HEK293 (cell line): ENCODE measurements around the gene SEC63.
A peak's percentile ranks its signal among the peaks of the same experiment; 100 is the strongest.
"Not testable (repeated sequence)": the region's sequence is repeated elsewhere in the genome, so short reads cannot be mapped to it uniquely, and the experiment has no call there.

ENCODE experiments used
- CTCF ChIA-PET: fragments of 350-600 bp; formaldehyde crosslinking; extraction: SDS; loops from one replicate; lab custom pipeline; 2021; ENCODE audit warnings: antibody characterized with exemption; lab: Yijun Ruan, JAX
- POLR2A ChIA-PET: fragments of 300-600 bp; formaldehyde crosslinking; extraction: SDS; loops from one replicate; lab custom pipeline; 2020; ENCODE audit warnings: antibody characterized with exemption, inconsistent platforms; lab: Yijun Ruan, JAX
- H3K27ac ChIP-seq: fragments of 200-500 bp; sonication (Bioruptor generic); 2 replicates; pipeline ENCODE4 v1.5.1; 2014; ENCODE audit warnings: low read depth, low read length, control low read depth, inconsistent platforms; ENCODE audit errors: extremely low read depth
- H3K36me3 ChIP-seq, 2 experiments: fragments of 200-500 bp in 1 of 2; sonication (Bioruptor generic) in 1 of 2; 1 replicate in 1 of 2; 2 replicates in 1 of 2; pipeline ENCODE4 v1.5.1; 2014 to 2017; ENCODE audit warnings: inconsistent platforms in 2 of 2, low read length in 2 of 2; ENCODE audit not compliant: control insufficient read depth in 2 of 2, insufficient read depth in 1 of 2
- H3K4me1 ChIP-seq: fragments of 200-500 bp; sonication (Bioruptor generic); 2 replicates; pipeline ENCODE4 v1.5.1; 2014; ENCODE audit warnings: mild to moderate bottlenecking, low read length, inconsistent platforms; ENCODE audit not compliant: control insufficient read depth, insufficient read depth
- H3K4me3 ChIP-seq: 2 replicates; pipeline ENCODE4 v1.5.1; 2011; ENCODE audit warnings: low read depth, mild to moderate bottlenecking, control low read depth, low read length, moderate library complexity
- H3K9me3 ChIP-seq: fragments of 200-500 bp; sonication (Bioruptor generic); 2 replicates; pipeline ENCODE4 v1.5.1; 2014; ENCODE audit warnings: low read depth, low read length, inconsistent platforms; ENCODE audit not compliant: control insufficient read depth, insufficient read depth
- IKZF3 ChIP-seq: fragments of 450-650 bp; IDR thresholded peaks from 2 replicates; pipeline ENCODE4 v1.5.0; 2018; ENCODE audit warnings: missing biosample characterization, mild to moderate bottlenecking, missing genetic modification characterization, moderate library complexity
- INSM2 ChIP-seq: fragments of 450-650 bp; formaldehyde crosslinking; IDR thresholded peaks from 2 replicates; pipeline ENCODE4 v1.5.1; 2016; ENCODE audit warnings: missing biosample characterization, missing genetic modification characterization
- PRDM1 ChIP-seq: fragments of 450-650 bp; formaldehyde crosslinking; IDR thresholded peaks from 2 replicates; pipeline ENCODE4; 2016; ENCODE audit warnings: missing biosample characterization, missing genetic modification characterization
- PRDM10 ChIP-seq: fragments of 450-650 bp; formaldehyde crosslinking; IDR thresholded peaks from 2 replicates; pipeline ENCODE4 v1.5.1; 2016; ENCODE audit warnings: missing biosample characterization, missing genetic modification characterization
- SETDB1 ChIP-seq: IDR thresholded peaks from one replicate; pipeline ENCODE4 v1.6.1; 2017; ENCODE audit warnings: mild to moderate bottlenecking, low read length, moderate library complexity, mixed read lengths; ENCODE audit not compliant: insufficient read length
- TRIM28 ChIP-seq: IDR thresholded peaks from 2 replicates; pipeline ENCODE4 v1.6.1; 2011; ENCODE audit warnings: low read length, control low read depth, borderline replicate concordance
- ZBTB20 ChIP-seq: fragments of 450-650 bp; formaldehyde crosslinking; IDR thresholded peaks from 2 replicates; pipeline ENCODE4 v1.5.1; 2016; ENCODE audit warnings: missing biosample characterization, missing genetic modification characterization
- ZFP3 ChIP-seq: fragments of 450-650 bp; formaldehyde crosslinking; IDR thresholded peaks from 2 replicates; pipeline ENCODE4 v1.5.1; 2016; ENCODE audit warnings: low read depth, missing biosample characterization, missing genetic modification characterization
- ZNF174 ChIP-seq: fragments of 450-650 bp; formaldehyde crosslinking; IDR thresholded peaks from 2 replicates; pipeline ENCODE4 v1.5.0; 2017; ENCODE audit warnings: missing biosample characterization, mild to moderate bottlenecking, missing genetic modification characterization
- ZNF184 ChIP-seq: fragments of 450-650 bp; IDR thresholded peaks from 2 replicates; pipeline ENCODE4 v1.5.1; 2018; ENCODE audit warnings: missing biosample characterization, mild to moderate bottlenecking, missing genetic modification characterization
- ZNF266 ChIP-seq: fragments of 450-650 bp; formaldehyde crosslinking; IDR thresholded peaks from 2 replicates; pipeline ENCODE4 v1.5.1; 2016; ENCODE audit warnings: missing biosample characterization, missing genetic modification characterization, low read depth
- ZNF324 ChIP-seq: fragments of 450-650 bp; formaldehyde crosslinking; IDR thresholded peaks from 2 replicates; pipeline ENCODE4 v1.5.1; 2016; ENCODE audit warnings: missing biosample characterization, missing genetic modification characterization
- ZNF514 ChIP-seq: fragments of 450-650 bp; formaldehyde crosslinking; IDR thresholded peaks from 2 replicates; pipeline ENCODE4 v1.5.1; 2016; ENCODE audit warnings: missing biosample characterization, missing genetic modification characterization
- ZSCAN30 ChIP-seq: fragments of 450-650 bp; IDR thresholded peaks from 2 replicates; pipeline ENCODE4 v1.5.1; 2018; ENCODE audit warnings: missing biosample characterization, mild to moderate bottlenecking, missing genetic modification characterization, moderate library complexity
- ZSCAN4 ChIP-seq: fragments of 450-650 bp; formaldehyde crosslinking; IDR thresholded peaks from 2 replicates; pipeline ENCODE4 v1.5.1; 2017; ENCODE audit warnings: missing biosample characterization, missing genetic modification characterization

Gene SEC63

GRCh38 chr6:108001696-108002231 is 43.8 kb upstream of the SEC63 start (continued):
- TF ChIP-seq SETDB1 (no peak), PRDM10 (tag by site-specific recombination) (no peak), ZNF266 (no peak)

- TF ChIP-seq ZFP3 (tag by site-specific recombination), result peak; percentile 73
- TF ChIP-seq, all 188 proteins: peak for 1; not testable (repeated sequence) for 187
- CTCF ChIA-PET, result interaction anchor here (0.7 kb wide), 1 partner anchor 112 kb away, joined by 3 read pairs; no protein-coding TSS in a partner anchor
- H3K4me3 ChIP-seq, H3K4me1 ChIP-seq, H3K27ac ChIP-seq, H3K36me3 ChIP-seq, POLR2A ChIA-PET, H3K9me3 ChIP-seq: not testable (repeated sequence)
These were observed 42.3 kb upstream of the SEC63 start for GRCh38 chr6:108000259-108000658.

GRCh38 chr6:107999341-107999740 is 41.3 kb upstream of the SEC63 start:
- ChIA-PET CTCF (no interaction called here), POLR2A (no interaction called here)
- Histone ChIP-seq H3K4me1 (no peaks in the 10 kb centered on the region), H3K27ac (no peak overlapping the region), H3K9me3 (no peaks in the 10 kb centered on the region), H3K4me3 (no peak overlapping the region), H3K36me3 (no peaks in the 10 kb centered on the region)
- TF ChIP-seq IKZF3 (no peak), ZNF174 (tag by site-specific recombination) (no peak), ZNF324 (tag by site-specific recombination) (no peak)

GRCh38 chr6:107991772-107992550 is 34.0 kb upstream of the SEC63 start:
- H3K27ac ChIP-seq, result no peak overlapping the region
- ChIA-PET CTCF (interaction anchor here (0.5 to 4.0 kb wide), 7 partner anchors 9 to 1081 kb away, joined by 3 to 34 read pairs (median 4); no protein-coding TSS in a partner anchor), POLR2A (interaction anchor here (0.6 kb wide), 1 partner anchor 1455 kb away, joined by 4 read pairs; no protein-coding TSS in a partner anchor)
- TF ChIP-seq ZBTB20 (tag by site-specific recombination) (no peak), ZSCAN4 (tag by site-specific recombination) (no peak), ZNF184 (tag by site-specific recombination) (no peak), INSM2 (no peak), ZNF266 (no peak), PRDM1 (tag by site-specific recombination) (no peak), TRIM28 (peak; percentile 76; the same call in 1 of the 2 replicates), ZNF514 (no peak), ZSCAN30 (tag by site-specific recombination) (no peak), PRDM10 (tag by site-specific recombination) (peak; percentile 31; the same call in 1 of the 2 replicates)
- no peaks in the 10 kb centered on the region for H3K4me1 ChIP-seq
- no peaks in the 10 kb centered on the region for H3K9me3 ChIP-seq
- no peak overlapping the region for H3K4me3 ChIP-seq
- H3K36me3 ChIP-seq, result no peaks in the 10 kb centered on the region
